ENCODE data around the gene NFE2L2.
"Not testable (repeated sequence)": the region's sequence is repeated elsewhere in the genome, so short reads cannot be mapped to it uniquely, and the experiment has no call there.

The NFE2L2 gene

GRCh38 chr2:177281400-177282180, 17.1 kb upstream of the NFE2L2 start:
- no peak for DNase-seq (ENCODE audit: low read depth in 3 of 3)

- DNase-seq (ENCODE audit: low read depth in 3 of 3), result no peak
These were observed 15.3 kb upstream of the NFE2L2 start for GRCh38 chr2:177279847-177280246.

- no peak for DNase-seq (ENCODE audit: low read depth in 3 of 3)
These were observed 11.2 kb upstream of the NFE2L2 start for GRCh38 chr2:177275743-177276055.

DNA sequence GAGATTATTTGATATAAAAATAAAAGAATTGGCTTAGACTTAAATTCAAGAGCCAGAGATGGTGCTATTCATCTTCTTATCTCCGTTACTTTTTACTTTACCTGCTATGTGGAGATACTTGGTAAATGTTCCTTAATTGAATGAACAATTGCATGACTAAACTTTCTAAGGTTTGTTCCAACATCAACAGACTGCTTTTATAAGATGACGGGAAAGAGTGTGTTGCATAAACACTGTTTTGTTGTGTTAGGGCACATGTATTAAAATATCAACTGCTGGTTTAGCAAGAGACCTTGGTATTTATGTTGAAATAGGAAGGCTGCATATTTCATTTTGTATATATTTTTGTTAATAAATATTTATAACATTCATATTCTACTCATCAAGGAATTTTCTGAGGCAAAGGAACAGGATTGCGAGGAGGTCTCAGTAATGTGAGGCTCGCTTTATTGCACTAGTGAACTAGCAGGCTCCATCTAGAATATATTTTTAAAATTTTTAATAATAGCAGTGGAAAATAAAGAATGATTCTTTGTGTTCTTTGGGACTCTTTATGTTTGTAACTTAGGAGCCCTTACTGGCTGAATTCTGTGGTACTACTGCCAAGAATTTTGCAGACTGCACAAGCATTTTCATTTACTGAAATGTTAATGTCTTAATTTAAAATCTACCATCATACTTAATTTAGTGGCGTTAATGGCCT, 10.7 kb upstream of the NFE2L2 start:
- no peak for DNase-seq (ENCODE audit: low read depth in 3 of 3)

DNA sequence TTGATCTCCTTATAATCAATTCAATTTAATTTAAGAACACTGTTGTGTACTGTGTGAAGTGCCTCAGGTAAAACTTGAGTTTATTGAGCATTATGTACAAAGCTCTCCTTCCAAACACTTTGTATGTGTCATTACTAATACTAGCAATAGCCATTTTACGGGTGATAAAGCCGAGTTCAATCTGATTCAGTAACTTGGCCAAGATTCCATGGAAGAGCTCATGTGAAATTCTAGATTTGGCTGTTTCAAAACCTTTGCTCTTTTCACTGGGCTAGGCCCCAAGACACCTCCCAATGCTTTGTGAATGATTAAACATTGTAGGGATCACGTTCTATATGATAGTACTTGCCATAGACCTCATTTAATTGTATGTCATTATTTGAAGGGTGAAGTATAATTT, 8.9 kb upstream of the NFE2L2 start:
- DNase-seq (ENCODE audit: low read depth in 3 of 3), result no peak

- DNase-seq (ENCODE audit: low read depth in 3 of 3), result no peak
These were observed 8.2 kb upstream of the NFE2L2 start for GRCh38 chr2:177272765-177273164.

DNA sequence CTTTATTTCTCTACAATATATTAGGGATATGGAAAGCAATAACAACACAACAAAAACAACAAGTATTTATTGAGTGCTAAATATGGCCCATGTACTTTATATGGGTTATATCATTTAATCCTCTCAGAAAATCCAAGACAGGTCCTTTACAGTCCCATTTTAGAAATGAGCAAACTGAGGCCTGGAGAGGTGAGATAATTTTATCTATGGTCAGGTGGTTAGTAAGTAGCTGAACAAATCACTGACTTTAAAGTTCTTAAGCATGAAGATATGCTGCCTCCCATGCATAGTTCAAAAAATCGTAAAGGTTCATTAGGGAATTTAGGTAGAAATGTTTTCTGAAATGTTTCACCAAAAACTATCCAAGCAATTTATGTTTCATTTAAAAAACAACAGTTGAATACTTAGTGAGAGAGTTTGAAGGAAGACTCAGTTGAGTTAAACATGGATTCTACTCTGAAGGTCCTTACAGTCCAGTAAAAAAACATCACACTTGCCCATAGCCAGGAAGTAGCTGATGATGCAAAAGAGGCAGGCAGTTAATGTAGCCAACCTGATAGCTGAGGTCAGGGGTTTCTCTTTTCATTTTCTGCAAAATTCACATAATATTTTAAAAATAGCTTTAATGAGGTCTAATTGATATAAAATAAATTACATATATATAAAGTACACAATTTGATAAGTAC, 7.6 kb upstream of the NFE2L2 start:
- DNase-seq (ENCODE audit: low read depth in 3 of 3), result no peak

DNA sequence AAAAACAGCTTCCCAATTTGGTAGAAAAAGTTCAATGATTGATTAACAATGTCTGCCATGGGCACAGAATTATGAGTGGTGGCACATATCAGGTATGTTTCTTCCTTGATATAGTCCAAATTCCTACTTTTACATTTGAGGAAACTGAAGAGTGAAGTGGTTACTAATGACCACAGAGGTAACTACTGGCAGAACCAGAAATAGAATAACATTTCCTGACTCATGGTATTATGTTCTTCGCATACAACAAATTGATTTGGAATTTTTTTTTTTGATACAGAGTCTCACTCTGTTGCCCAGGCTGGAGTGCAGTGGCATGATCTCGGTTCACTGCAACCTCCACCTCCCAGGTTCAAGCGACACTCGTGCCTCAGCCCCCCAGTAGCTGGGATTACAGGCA, 6.0 kb upstream of the NFE2L2 start:
- no peak for DNase-seq (ENCODE audit: low read depth in 3 of 3)

- DNase-seq (ENCODE audit: low read depth in 3 of 3), result no peak
These were observed 4.4 kb upstream of the NFE2L2 start for GRCh38 chr2:177268901-177269300.

- no peak for DNase-seq (ENCODE audit: low read depth in 3 of 3)
These were observed 3.8 kb upstream of the NFE2L2 start for GRCh38 chr2:177268187-177268871.

DNA sequence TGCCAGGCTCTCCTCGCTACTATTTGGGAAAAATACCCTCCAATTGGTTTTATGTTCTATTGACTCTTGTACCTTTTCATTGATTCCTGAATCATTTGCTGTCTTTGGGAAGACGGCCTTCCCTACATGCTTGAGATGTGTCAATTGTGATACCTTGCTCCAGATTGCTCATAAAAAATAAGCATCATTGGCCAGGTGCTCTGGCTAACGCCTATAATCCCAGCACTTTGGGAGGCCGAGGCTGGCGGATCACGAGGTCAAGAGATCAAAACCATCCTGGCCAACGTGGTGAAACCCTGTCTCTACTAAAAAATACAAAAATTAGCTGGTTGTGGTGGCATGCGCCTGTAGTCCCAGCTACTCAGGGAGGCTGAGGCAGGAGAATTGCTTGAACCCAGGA, 2.4 kb upstream of the NFE2L2 start:
- not testable (repeated sequence) for DNase-seq (ENCODE audit: low read depth in 3 of 3)

GRCh38 chr2:177265824-177266817, 1.6 kb upstream of the NFE2L2 start:
- no peak for DNase-seq (ENCODE audit: low read depth in 3 of 3)

DNA sequence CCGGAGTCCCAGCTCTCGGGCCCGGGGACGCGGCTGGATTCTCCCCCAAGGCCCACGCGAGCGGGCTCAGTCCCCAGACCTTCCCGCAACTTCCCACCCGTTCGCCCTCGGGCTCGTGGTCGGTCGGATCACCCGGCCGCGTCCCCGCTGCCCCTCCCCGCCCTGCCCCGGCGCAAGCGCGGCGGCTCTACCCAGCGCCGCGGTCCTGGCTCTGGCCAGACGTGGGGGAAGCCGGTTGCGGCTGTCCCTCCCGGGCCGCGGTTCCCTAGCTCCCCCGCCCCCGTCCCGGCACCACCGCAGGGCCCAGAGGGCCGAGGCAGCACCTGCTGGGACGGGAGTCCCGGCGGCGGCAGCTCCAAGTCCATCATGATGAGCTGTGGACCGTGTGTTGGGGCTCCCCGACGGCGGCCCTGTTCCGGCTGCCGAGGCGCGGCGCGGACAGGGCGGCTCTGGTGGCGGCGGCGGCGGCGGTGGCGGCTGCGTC, 276 bp downstream of the NFE2L2 start:
- no peak for DNase-seq (ENCODE audit: low read depth in 3 of 3)

DNA sequence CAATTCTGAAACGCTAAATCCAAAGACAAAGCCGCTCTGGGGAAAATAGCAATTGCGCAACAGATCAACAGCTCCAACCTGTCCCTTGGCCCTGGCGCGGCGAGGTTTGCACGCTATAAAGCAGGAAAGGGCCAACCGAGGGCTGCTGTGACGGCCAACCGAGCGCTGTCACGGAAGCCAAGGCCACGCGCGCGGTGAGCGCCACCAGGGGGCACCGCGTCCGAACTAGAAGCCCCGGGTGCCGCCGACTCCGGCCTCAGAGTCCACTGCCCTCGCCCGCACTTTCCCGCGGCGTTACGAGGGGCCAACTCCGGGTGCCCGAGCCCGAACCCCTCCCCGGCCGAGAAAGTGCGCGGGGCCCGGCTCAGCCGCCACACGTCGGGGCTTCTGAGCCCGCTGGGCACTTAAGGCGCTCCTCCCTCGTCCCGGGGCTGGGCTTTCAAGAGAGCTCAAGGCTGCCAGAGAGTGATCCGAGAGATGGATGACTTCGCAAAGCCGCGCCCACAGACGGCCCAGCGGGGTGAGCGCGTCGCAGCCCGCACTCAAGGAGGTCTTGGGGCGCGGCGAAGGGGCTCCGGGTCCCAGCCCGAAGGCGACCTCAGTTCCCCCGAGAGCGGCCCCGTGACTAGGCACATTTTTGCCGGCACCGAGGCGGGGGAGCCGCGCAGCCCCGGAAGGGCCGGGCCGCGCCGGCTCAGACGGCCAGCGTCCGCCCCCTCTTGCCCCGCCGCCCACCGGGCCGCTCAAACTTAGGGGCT, 897 bp downstream of the NFE2L2 start:
- peak; percentile 79 to 89 (median 84) for DNase-seq (ENCODE audit: low read depth in 3 of 3)

- DNase-seq (ENCODE audit: low read depth in 3 of 3), result no peak
These were observed 1.5 kb downstream of the NFE2L2 start for GRCh38 chr2:177262958-177263450.

DNA sequence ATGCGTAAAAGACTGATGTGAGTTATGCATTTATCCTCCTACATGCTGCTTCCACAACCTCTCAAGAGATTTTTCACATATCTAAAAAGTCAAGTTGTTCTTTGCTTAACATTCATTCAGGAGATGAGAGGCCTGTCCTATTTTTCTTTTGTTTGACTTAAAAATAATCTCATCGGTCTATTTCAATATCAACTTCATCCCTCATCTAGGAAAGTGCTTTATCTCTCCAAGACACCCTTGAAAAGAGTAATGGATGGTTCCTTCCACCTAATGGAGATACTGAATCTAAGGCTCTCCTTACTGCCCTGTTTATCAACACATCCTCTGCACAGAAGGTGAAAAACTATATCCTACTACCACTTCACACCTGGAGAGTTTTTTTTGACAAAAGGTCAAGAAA, 2.4 kb downstream of the NFE2L2 start:
- no peak for DNase-seq (ENCODE audit: low read depth in 3 of 3)

GRCh38 chr2:177261116-177262060, 3.1 kb downstream of the NFE2L2 start:
- no peak for DNase-seq (ENCODE audit: low read depth in 3 of 3)

GRCh38 chr2:177260379-177260778, 4.1 kb downstream of the NFE2L2 start:
- DNase-seq (ENCODE audit: low read depth in 3 of 3), result no peak

DNA sequence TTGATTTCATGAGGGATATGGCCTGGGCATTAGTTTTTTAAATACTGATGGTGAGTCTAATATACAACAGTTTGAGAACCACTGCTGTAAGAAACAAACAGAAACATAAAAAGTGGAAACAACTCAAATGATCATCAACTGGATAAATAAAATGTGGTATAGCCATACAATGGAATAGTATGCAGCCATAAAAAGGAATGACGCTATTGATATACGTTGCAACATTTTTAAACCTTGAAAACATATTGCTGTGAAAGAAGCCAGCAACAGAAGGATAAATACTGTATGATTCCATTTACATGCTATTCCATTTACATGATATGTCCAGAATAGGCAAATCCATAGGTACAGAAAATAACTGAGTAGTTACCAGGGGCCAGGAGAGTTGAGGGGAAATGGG, 6.5 kb downstream of the NFE2L2 start:
- no peak for DNase-seq (ENCODE audit: low read depth in 3 of 3)

Measured in stimulated activated CD4-positive, alpha-beta T cell treated with anti-CD3 and anti-CD28 coated beads, TNF-alpha, amount 100 ng/mL, for 4 hours (primary cell).